NCI-H1436 (cell line): Measurements from ENCODE around the gene ACACA.
"Not testable (repeated sequence)": the region's sequence is repeated elsewhere in the genome, so short reads cannot be mapped to it uniquely, and the experiment has no call there.

Source experiments
- DNase-seq: peaks from one replicate; lab custom pipeline; 2025; lab: John Stamatoyannopoulos, UW

ACACA gene

DNA sequence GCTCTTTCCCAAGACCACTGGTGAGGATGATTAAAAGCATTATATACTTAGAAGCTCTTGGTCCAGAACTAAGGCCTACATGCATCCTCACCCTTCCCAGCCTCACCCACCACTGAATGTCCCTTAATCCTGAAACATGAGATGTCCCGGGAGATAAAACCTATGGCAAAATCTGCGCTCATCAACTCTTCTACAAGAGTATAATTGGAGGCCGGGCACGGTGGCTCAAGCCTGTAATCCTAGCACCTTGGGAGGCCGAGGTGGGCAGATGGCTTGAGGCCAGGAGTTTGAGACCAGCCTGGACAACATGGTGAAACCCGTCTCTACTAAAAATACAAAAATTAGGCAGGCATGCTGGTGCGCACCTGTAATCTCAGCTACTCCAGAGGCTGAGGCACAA lies 13.3 kb downstream of the ACACA start:
- DNase-seq = no peak

DNA sequence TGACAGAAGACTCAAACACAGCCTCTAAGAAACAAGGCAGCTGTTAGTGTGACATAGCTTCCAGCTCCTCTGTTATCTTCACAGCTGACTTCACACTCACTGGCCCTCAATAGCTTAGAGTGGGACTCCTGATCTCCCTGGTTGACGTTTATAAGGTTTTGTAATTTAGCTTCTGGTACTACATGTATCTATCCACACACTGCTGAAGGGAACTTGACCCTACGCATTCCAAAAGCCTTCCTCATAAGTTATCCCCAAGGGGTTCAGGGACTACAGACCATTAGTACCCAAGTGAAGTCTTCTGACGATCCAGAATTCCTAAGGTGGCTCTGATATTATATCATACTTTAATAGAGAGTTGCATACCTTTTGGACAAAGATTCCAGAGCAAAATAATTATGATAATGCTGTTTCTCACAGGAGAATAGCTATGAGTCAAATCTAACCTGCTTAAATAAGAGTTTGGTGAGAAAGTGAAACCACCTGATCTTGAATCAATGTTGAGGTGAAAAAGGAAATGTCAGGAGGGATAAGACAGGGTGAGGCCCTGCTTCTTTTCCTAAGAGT lies 14.5 kb downstream of the ACACA start:
- no peak for DNase-seq

- no peak for DNase-seq
These were observed 15.5 kb downstream of the ACACA start for GRCh38 chr17:37391146-37391545.

DNA sequence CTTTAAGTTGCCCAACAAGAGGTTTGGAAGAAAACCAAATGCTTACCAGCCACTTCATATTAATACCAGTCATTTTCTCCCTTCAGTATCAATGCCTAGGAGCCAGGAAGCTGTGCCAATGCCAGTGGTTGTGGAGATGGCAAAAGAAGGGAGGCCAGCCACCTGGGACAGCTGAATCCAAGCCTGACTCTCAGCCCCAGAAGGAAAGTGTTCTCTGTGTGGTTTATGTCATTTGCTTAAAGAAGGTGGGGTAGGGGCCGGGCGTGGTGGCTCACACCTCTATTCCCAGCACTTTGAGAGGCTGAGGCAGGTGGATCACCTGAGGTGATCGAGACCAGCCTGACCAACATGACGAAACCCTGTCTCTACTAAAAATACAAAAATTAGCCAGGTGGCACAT lies 17.5 kb downstream of the ACACA start:
- no peak for DNase-seq

DNA sequence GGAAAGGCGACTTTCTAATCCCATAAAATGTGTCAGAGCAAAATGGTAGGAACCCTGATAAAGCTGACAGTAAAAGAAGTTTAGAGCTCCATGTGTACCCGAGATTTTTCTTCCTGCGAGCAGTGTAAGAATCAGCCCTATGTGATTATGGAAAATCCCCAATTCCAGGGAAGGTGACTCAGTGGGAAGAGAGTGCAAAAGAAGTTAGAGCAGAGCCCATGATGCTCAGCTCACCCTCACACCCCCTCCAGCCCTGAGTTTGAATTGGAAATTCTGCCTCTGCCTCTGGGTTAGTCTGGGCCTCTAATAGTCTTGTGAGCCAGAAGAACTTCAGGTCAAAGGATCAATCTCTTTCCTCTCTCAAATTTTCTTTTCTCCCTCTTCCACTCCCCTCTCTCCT lies 18.4 kb downstream of the ACACA start:
- DNase-seq = no peak

DNA sequence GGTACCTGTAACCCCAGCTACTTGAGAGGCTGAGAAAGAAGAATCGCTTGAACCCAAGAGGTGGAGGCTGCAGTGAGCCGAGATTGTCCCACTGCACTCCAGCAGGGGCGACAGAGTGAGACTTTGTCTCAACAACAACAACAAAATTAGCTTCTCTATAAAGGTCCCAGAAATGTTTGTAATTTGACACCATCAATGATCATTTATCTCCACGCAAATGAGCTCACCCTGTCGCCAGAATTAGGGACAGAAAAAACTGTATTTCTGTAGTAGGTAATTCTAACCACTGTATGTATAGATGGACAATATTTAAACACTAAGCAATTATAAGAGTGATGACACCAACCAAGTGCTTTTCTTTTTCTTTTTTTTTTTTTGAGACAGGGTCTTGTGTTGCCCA lies 20.2 kb downstream of the ACACA start:
- no peak for DNase-seq

GRCh38 chr17:37385474-37385990 lies 21.1 kb downstream of the ACACA start:
- DNase-seq = no peak

DNA sequence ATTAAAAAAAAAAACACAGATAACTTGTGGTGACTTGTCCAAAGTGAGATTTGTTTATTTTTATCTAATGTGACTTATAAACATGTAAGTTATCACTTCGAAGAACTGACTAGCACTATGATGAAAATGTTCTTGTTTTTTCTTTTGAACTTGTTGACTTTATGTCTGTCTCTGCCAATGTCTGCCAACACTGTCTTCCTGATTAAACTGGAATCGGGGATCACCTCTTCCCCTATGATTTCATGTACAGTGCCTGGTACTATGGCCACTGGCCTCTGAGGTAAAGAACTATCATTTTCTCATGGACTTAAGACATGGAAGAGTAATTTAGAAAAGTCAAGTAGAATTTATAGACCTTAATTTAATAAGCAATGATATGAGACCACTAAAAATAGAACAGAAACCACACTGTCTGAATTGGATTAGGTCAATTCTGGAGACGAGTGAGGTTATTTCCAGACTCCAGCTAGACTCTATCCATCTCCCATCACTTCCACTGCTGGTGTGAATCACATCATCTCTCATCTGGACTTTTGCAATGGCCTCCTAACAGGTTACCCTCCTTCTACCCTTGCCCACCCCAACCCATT lies 22.0 kb downstream of the ACACA start:
- no peak for DNase-seq

GRCh38 chr17:37382056-37382455 lies 24.6 kb downstream of the ACACA start:
- no peak for DNase-seq

DNA sequence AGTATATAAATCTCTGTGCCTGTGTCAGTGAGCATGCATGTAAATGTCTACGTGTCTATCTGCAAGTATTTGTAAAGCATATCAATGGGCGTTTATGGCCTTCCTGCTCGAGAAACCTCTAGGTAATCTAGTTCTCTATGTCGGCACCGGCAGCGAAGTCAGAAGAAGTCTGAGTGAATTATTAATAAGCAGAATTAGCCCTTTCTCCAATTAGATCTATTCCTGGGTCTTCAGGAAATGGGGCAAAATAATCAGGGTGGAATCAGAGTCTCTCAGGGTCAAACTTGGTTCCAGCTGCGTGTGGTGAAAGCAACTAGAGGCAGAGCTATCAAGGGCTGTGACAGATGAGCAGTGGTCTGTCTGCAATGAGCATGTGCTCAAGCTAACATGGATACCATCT lies 30.9 kb downstream of the ACACA start, which contains the start of gene C17orf78:
Gene C17orf78, plus strand, starts transcription at position 280 of the 400 bp plus-strand sequence. Its CDS starts 108 bp downstream, at position 388.
- no peak for DNase-seq

DNA sequence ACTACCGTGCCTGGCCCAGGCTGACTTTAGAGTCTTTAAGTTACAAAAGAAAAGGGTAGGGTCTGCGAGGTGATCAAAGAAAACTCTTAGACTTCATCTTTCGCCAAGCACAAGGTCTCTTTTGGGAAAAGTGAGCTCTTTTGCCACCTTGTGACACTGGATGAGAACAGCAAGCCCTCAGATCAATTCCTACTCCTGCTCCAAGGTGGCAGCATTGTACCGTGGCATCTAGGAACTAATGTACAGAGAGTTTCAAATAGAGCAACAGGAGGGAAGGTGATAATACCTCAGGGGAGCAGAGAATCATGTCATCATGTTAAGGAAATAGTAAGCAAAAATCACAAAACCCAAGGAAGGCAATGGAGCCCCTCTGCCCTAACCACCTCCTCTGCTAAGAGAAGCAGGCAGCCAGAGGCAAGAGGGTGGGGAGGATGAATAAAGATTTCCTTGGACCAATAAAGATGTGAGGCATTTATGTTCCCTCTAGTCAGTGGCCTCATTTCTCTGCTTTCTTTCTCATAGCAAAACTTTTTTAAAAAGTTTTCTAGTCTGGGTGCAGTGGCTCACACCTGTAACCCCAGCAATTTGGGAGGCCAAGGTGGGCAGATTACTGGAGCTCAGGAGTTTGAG lies 33.0 kb downstream of the ACACA start:
- DNase-seq = peak; percentile 90

DNA sequence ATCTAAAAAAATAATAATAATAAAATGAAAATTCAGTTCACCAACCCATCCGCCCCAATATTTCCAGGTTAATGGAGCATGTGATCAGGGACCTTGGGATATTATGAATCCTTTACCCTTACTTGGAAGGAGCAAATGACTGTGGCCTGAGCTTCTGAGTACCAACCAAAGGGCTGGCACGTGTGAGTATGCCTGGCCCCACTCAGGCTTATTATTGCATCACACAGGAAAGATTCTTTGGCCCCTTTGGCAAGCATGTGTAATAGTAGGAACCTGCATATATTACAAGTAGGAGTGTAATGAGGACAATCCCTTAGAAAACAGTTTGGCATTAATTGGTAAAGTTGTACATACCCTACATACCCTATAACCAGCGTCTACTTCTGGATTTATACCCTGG lies 38.1 kb downstream of the ACACA start:
- no peak for DNase-seq

GRCh38 chr17:37365589-37365988 lies 41.0 kb downstream of the ACACA start:
- DNase-seq = no peak

GRCh38 chr17:37361543-37361942 lies 45.1 kb downstream of the ACACA start:
- peak; percentile 16 for DNase-seq

DNA sequence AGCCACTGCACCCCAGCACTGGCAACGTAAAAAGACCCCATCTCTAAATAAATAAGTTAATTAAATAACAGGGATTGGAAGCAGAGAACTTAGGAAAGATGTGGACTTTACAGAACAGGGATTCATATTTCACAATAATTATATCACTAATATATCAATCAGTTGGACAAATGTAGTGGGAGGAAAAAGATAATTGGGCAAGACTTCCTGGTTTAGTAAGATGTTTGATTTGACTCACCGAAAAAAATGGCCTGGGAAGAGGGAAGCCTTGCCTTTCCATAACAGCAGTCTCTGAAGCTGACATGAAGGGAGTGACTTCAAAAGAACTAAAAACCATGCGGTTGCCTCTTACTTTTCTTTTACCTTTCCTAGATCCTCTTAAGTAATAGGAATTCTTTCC lies 46.0 kb downstream of the ACACA start:
- DNase-seq = no peak

- DNase-seq = no peak
These were observed 46.9 kb downstream of the ACACA start for GRCh38 chr17:37359682-37360188.

GRCh38 chr17:37358830-37359681 lies 47.6 kb downstream of the ACACA start:
- DNase-seq = peak; percentile 80

DNA sequence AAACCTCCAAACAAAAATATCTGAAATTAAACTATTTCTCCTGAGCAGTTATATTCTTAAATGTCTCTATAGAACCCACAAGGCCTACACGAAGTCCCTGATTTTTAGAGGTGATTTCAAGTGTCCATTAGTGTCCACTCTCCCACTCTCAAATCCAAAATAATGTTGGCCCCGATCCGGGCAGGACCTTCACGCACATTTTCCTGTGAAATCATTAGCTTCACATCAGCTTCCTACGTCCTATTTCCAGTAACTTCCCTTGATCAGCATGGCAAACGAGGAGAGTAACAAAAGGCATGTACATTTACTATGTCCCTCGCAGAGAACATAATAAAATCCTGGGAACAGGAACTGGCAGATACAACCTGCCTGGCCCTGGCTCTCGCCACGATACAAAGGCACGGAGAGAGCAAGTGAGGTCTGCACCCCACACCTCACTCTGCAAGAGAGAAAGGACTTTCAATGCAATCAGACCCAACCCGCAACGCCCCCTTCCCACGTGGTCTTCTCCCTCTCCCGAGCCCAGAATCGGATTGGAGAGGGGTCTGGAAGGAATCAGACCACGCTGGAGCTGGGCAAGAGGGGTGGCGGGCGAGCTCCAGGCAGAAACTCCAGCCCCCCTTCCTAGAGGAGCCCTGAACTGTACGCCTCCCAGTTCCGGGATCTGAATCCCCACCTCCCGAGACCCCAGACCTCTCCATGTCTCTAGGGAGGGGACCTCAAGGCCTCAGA lies 48.4 kb downstream of the ACACA start:
- peak; percentile 65 for DNase-seq

GRCh38 chr17:37356796-37357569 lies 49.7 kb downstream of the ACACA start:
- DNase-seq = not testable (repeated sequence)

DNA sequence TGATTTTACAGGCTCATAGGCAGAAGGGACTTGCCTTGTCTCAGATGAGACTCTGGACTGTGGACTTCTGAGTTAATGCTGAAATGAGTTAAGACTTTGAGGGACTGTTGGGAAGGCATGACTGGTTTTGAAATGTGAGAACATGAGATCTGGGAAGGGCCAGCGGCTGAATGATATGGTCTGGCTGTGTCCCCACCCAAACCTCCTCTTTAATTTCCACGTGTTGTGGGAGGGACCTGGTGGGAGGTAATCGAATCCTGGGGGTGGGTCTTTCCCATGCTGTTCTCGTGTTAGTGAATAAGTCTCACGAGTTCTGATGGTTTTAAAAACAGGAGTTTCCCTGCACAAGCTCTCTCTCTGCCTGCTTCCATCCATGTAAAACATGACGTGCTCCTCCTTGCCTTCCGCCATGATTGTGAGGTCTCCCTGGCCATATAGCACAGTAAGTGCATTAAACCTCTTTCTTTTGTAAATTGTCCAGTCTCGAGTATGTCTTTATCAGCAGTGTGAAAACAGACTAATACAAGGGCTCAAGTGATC lies 59.7 kb downstream of the ACACA start:
- not testable (repeated sequence) for DNase-seq
